ENCODE measurements around the gene QSOX1. TPM values are rescaled to one million over a fixed set of nuclear protein-coding genes. Genes with fewer than 3 reads are reported as not detected.

The QSOX1 gene
- total and polyA plus RNA-seq, 9 of the 15 experiments (the other 6 are each of a cell fraction or from before 2014, with no cell fraction given) = 4.0 to 53.1 (median 15.0) TPM

- TF ChIP-seq MGA (IDR thresholded peaks at IDR 0.05) (peak; percentile 67), HDAC1 (IDR thresholded peaks at IDR 0.05) (0 out of 4 replicates have a peak, but pooled peaks of 1 of the 2 experiments have one; percentile 32), SRF (CRISPR knock-in tag; IDR thresholded peaks at IDR 0.05) (no peak), ZFX (CRISPR knock-in tag; IDR thresholded peaks at IDR 0.05) (peak; percentile 10), MTA3 (IDR thresholded peaks at IDR 0.05; ENCODE audit: borderline replicate concordance) (0 out of 2 replicates have a peak, but pooled peaks have one; percentile 44), ZBTB7A (IDR thresholded peaks at IDR 0.05; ENCODE audit: borderline replicate concordance, control insufficient read depth, low read depth, low read length) (peak; percentile 55; the same call in 1 of the 2 replicates), CREB1 (IDR thresholded peaks at IDR 0.05) (no peak), CREB1 (CRISPR knock-in tag; IDR thresholded peaks at IDR 0.05) (0 out of 2 replicates have a peak, but pooled peaks have one; percentile 13), UBTF (IDR thresholded peaks at IDR 0.05; ENCODE audit: borderline replicate concordance in 1 of 2, low read depth in 2 of 2, low read length in 2 of 2) (peak in 1 of 2 experiments; percentile 10; a peak in 2 of 4 replicates), HDAC3 (IDR thresholded peaks at IDR 0.05; ENCODE audit: borderline replicate concordance, partially characterized antibody) (no peak), NEUROD1 (IDR thresholded peaks at IDR 0.05; ENCODE audit: borderline replicate concordance, low read depth, low read length, partially characterized antibody) (no peak), DPF2 (IDR thresholded peaks at IDR 0.05) (no peak)
Measured at GRCh38 chr1:180229483-180230415, 75.1 kb downstream of the QSOX1 start, which contains the start of gene LHX4 (continued).

All from K562 (cell line).